H1 (cell line): ENCODE results near the gene MMP1. TPM values are rescaled to one million over a fixed set of nuclear protein-coding genes. Genes with fewer than 3 reads are reported as not detected.

ENCODE experiments used
- CTCF ChIA-PET: fragments of 300-600 bp; sonication (Branson Sonifier 250); formaldehyde crosslinking; loops from one replicate; lab custom pipeline; 2021; ENCODE audit not compliant: partially characterized antibody; lab: Charles Lee
- POLR2A ChIA-PET: fragments of 300-600 bp; sonication (Branson Sonifier 250); formaldehyde crosslinking; loops from one replicate; lab custom pipeline; 2021; ENCODE audit warnings: inconsistent platforms; ENCODE audit not compliant: partially characterized antibody; lab: Charles Lee
- DNase-seq, 2 experiments: peaks; one replicate each; pipeline versions ENCODE4 v3.0.0 to v3.0.0-alpha.2; 2010 to 2022; ENCODE audit warnings: low spot score in 2 of 2, low read depth in 1 of 2, mixed read lengths in 1 of 2
- FAIRE-seq: peaks from 2 replicates; lab custom pipeline; 2011; peaks lifted over from hg19 to GRCh38; lab: Jason Lieb, UNC
- H2AFZ ChIP-seq: 2 replicates; pipeline ENCODE4 v1.8.1; 2012; ENCODE audit warnings: low read length, inconsistent platforms
- H2AK5ac ChIP-seq: 2 replicates; pipeline ENCODE4 v1.6.1; 2013; ENCODE audit warnings: low read depth, low read length
- H2BK120ac ChIP-seq: replicated peaks from 2 replicates; pipeline ENCODE3; 2013; ENCODE audit warnings: low read depth, low read length, inconsistent platforms
- H2BK12ac ChIP-seq: 2 replicates; pipeline ENCODE4 v1.6.1; 2013; ENCODE audit warnings: low read depth, low read length
- H2BK15ac ChIP-seq: 2 replicates; pipeline ENCODE4 v1.6.1; 2013; ENCODE audit warnings: low read length
- H2BK20ac ChIP-seq: 2 replicates; pipeline ENCODE4 v1.6.1; 2013; ENCODE audit warnings: low read length
- H2BK5ac ChIP-seq: 2 replicates; pipeline ENCODE4 v1.6.1; 2013; ENCODE audit warnings: low read depth, low read length
- H3K14ac ChIP-seq: 2 replicates; pipeline ENCODE4 v1.6.1; 2013; ENCODE audit warnings: inconsistent platforms; ENCODE audit not compliant: insufficient read length
- H3K18ac ChIP-seq: 2 replicates; pipeline ENCODE4 v1.6.1; 2013; ENCODE audit warnings: low read length; ENCODE audit errors: extremely low read depth
- H3K23ac ChIP-seq: 2 replicates; pipeline ENCODE4 v1.6.1; 2013; ENCODE audit warnings: inconsistent platforms; ENCODE audit not compliant: insufficient read length
- H3K23me2 ChIP-seq: 2 replicates; pipeline ENCODE4 v1.6.1; 2013; ENCODE audit warnings: low read depth, low read length
- H3K27ac ChIP-seq: 2 replicates; pipeline ENCODE4 v1.6.1; 2011; ENCODE audit warnings: low read depth, low read length, inconsistent platforms
- H3K27me3 ChIP-seq, 4 experiments: replicated peaks in 1 of 4; 1 replicate in 1 of 4; 2 replicates in 3 of 4; pipeline versions ENCODE4 v1.6.1 to v1.8.1; 2011 to 2013; ENCODE audit warnings: low read length in 3 of 4, mild to moderate bottlenecking in 3 of 4, inconsistent platforms in 2 of 4, mixed read lengths in 2 of 4, moderate library complexity in 1 of 4; ENCODE audit not compliant: control insufficient read depth in 3 of 4, insufficient read depth in 3 of 4; ENCODE audit errors: extremely low read depth in 1 of 4
- H3K36me3 ChIP-seq, 4 experiments: 2 replicates each; pipeline versions ENCODE4 v1.6.1 to v1.8.1; 2011 to 2013; ENCODE audit warnings: mild to moderate bottlenecking in 4 of 4, low read length in 3 of 4, moderate library complexity in 2 of 4, control low read depth in 1 of 4, inconsistent platforms in 1 of 4; ENCODE audit not compliant: insufficient read depth in 4 of 4, control insufficient read depth in 2 of 4
- H3K4ac ChIP-seq: replicated peaks from 2 replicates; pipeline ENCODE3; 2013; ENCODE audit warnings: low read length, low read depth, mixed read lengths, inconsistent platforms; ENCODE audit not compliant: insufficient read length
- H3K4me1 ChIP-seq, 4 experiments: replicated peaks in 1 of 4; 1 replicate in 1 of 4; 2 replicates in 3 of 4; pipeline versions ENCODE4 v1.6.1 to v1.8.1; 2011 to 2013; ENCODE audit warnings: low read length in 3 of 4, inconsistent platforms in 2 of 4, mixed read lengths in 1 of 4; ENCODE audit not compliant: insufficient read depth in 4 of 4, control insufficient read depth in 3 of 4
- H3K4me2 ChIP-seq, 2 experiments: 2 replicates each; pipeline versions ENCODE4 v1.6.1 to v1.8.1; 2011 to 2013; ENCODE audit warnings: low read depth in 2 of 2, low read length in 2 of 2, control low read depth in 1 of 2, inconsistent platforms in 1 of 2, mild to moderate bottlenecking in 1 of 2; ENCODE audit not compliant: insufficient read depth in 1 of 2
- H3K4me3 ChIP-seq, 4 experiments: fragments of 200-600, 300-600 bp in 1 of 4; sonication (generic), shearing (Covaris generic), sonication (Bioruptor Twin) in 1 of 4; 2 replicates each; pipeline versions ENCODE4 v1.5.1 to v1.8.1; 2011 to 2016; ENCODE audit warnings: low read length in 4 of 4, low read depth in 3 of 4, control low read depth in 2 of 4, inconsistent platforms in 2 of 4, mild to moderate bottlenecking in 2 of 4, mixed read lengths in 1 of 4, moderate library complexity in 1 of 4; ENCODE audit not compliant: insufficient read depth in 2 of 4; ENCODE audit errors: extremely low read depth in 1 of 4
- H3K56ac ChIP-seq: replicated peaks from 2 replicates; pipeline ENCODE3; 2013; ENCODE audit warnings: low read depth, mild to moderate bottlenecking, mixed read lengths, low read length, inconsistent platforms; ENCODE audit not compliant: insufficient read length
- H3K79me1 ChIP-seq: 2 replicates; pipeline ENCODE4 v1.6.1; 2013; ENCODE audit warnings: low read depth, low read length, control low read depth
- H3K79me2 ChIP-seq, 2 experiments: 2 replicates each; pipeline versions ENCODE4 v1.6.1 to v1.8.1; 2012 to 2013; ENCODE audit warnings: low read length in 2 of 2, mild to moderate bottlenecking in 2 of 2, inconsistent platforms in 1 of 2; ENCODE audit not compliant: insufficient read depth in 2 of 2, control insufficient read depth in 1 of 2
- H3K9ac ChIP-seq, 4 experiments: replicated peaks in 1 of 4; 1 replicate in 1 of 4; 2 replicates in 3 of 4; pipeline versions ENCODE4 v1.6.1 to v1.8.1; 2011 to 2013; ENCODE audit warnings: low read depth in 3 of 4, low read length in 3 of 4, control low read depth in 2 of 4, mild to moderate bottlenecking in 2 of 4, moderate library complexity in 2 of 4, inconsistent platforms in 1 of 4; ENCODE audit errors: extremely low read depth in 1 of 4
- H3K9me3 ChIP-seq, 2 experiments: 2 replicates each; pipeline versions ENCODE4 v1.6.1 to v1.8.1; 2012 to 2013; ENCODE audit warnings: mild to moderate bottlenecking in 2 of 2, moderate library complexity in 2 of 2, control low read depth in 1 of 2, inconsistent platforms in 1 of 2, low read depth in 1 of 2, low read length in 1 of 2, mixed read lengths in 1 of 2; ENCODE audit not compliant: insufficient read depth in 2 of 2
- H4K20me1 ChIP-seq, 2 experiments: replicated peaks in 1 of 2; 2 replicates each; pipeline versions ENCODE3 to v1.8.1; 2011 to 2013; ENCODE audit warnings: inconsistent platforms in 2 of 2, low read length in 2 of 2, mild to moderate bottlenecking in 1 of 2; ENCODE audit not compliant: insufficient read depth in 2 of 2, control insufficient read depth in 1 of 2
- H4K5ac ChIP-seq: 2 replicates; pipeline ENCODE4 v1.6.1; 2013; ENCODE audit warnings: low read length, low read depth, mixed read lengths, inconsistent platforms; ENCODE audit not compliant: insufficient read length
- H4K8ac ChIP-seq: 2 replicates; pipeline ENCODE4 v1.8.0; 2013; ENCODE audit warnings: mild to moderate bottlenecking, moderate library complexity, low read length, inconsistent platforms; ENCODE audit not compliant: insufficient read depth; ENCODE audit errors: extremely low read depth
- H4K91ac ChIP-seq: replicated peaks from 2 replicates; pipeline ENCODE3; 2013; ENCODE audit warnings: low read length, mixed read lengths, inconsistent platforms; ENCODE audit not compliant: insufficient read length
- SIRT6 ChIP-seq: IDR thresholded peaks from one replicate; pipeline ENCODE4 v1.7.1; 2012; ENCODE audit warnings: low read length, inconsistent platforms
- SP1 ChIP-seq: IDR thresholded peaks from 2 replicates; pipeline ENCODE4 v1.6.1; 2011; ENCODE audit warnings: low read depth, low read length
- SUZ12 ChIP-seq: fragments of 200-600 bp; sonication (generic); IDR thresholded peaks from 2 replicates; pipeline ENCODE4 v1.6.1; 2012; ENCODE audit warnings: mild to moderate bottlenecking, inconsistent platforms, low read length, moderate library complexity, mixed read lengths
- TEAD4 ChIP-seq: IDR thresholded peaks from 2 replicates; pipeline ENCODE4 v1.6.1; 2012; ENCODE audit warnings: low read depth, low read length, inconsistent platforms, mixed read lengths
- WGBS, 2 experiments: shearing (Covaris generic) in 1 of 2; methylation state at CpG; one replicate each; pipeline versions ENCODE4 v1.1.6 to v1.1.7; 2013 to 2015; ENCODE audit warnings: low lambda C conversion rate in 2 of 2, mixed read lengths in 2 of 2, inconsistent platforms in 1 of 2, low coverage in 1 of 2, missing lambda C conversion rate in 1 of 2; ENCODE audit not compliant: insufficient replicate concordance in 2 of 2, insufficient coverage in 1 of 2, insufficient read length in 1 of 2; ENCODE audit errors: extremely low coverage in 1 of 2, missing lambda C conversion rate in 1 of 2; 5-methylcytosine and 5-hydroxymethylcytosine counted together
- polyA plus RNA-seq, 7 experiments: library from polyadenylated mRNA; depleted of rRNA in 3 of 7; stranded (reverse) in 5 of 7; unstranded in 2 of 7; fragments of >200 nt in 5 of 7; fragments of 200-250 nt in 2 of 7; gene quantifications; 1 replicate in 5 of 7; 2 replicates in 1 of 7; 4 replicates in 1 of 7; pipeline versions ENCODE4 v1.2.1 to v1.2.3, GENCODE V29; 2011 to 2013; ENCODE audit warnings: missing spikeins in 2 of 7, mixed read lengths in 2 of 7
- total RNA-seq: library from RNA; stranded (reverse); fragmentation: NEBNext Ultra II Directional; extraction: Animal tissue kit (Norgen Biotek cat#: 25700); gene quantifications from 2 replicates; pipeline ENCODE4 v1.2.1, GENCODE V29; 2021

The MMP1 gene
- total and polyA plus RNA-seq, 2 of the 8 experiments (the other 6 are each of a cell fraction or from before 2014, with no cell fraction given) = not detected

DNA sequence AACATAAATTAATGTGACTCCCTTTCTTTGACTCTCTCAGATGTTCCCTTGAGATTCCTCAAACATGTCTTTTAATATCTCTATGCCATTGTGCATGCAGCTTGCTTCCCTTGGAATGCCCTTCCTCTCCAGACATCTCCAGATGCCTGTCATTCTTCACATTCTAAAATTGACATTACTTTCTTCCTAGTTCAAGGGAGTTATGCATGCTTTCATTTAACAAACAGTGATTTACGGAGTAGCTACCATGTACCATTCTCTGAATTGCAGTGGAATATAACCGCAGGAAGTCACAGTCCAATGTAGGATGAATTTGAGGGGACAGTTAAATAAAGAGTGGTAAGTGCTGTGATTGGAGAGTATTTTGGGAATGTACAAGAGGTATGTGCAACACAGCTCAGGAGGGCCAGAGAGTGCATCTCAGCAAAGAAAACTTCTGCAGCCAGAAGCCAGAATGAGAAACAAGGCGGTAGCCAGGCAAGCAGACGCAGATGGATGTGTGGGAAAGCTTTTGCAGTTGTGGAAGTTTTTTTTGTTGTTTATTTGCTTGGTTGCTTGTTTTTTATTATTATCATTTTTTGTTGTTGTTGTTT is 36.2 kb downstream of the MMP1 start:
- H3K56ac ChIP-seq = no peak overlapping the region
- no peak overlapping the region for H2AFZ ChIP-seq
- H3K79me2 ChIP-seq = no peaks in the 10 kb centered on the region
- H3K14ac ChIP-seq = no peak overlapping the region
- H3K4me2 ChIP-seq = no peak overlapping the region
- H3K27ac ChIP-seq = no peak overlapping the region
- no peaks in the 10 kb centered on the region for H3K9me3 ChIP-seq
- no peak overlapping the region for H3K4ac ChIP-seq
- H3K23me2 ChIP-seq = no peaks in the 10 kb centered on the region
- H3K27me3 ChIP-seq = peaks cover 0 to 1% (median 0%) of the 10 kb centered on the region in 4 experiments; a peak in 1 of 7 replicates
- H3K79me1 ChIP-seq = no peaks in the 10 kb centered on the region
- H3K4me1 ChIP-seq = peaks cover 0 to 4% (median 1%) of the 10 kb centered on the region in 4 experiments; a peak in 1 of 7 replicates
- H2BK12ac ChIP-seq = no peak overlapping the region
- H2BK20ac ChIP-seq = no peak overlapping the region
- ChIA-PET CTCF (interaction anchor here (1.0 to 3.8 kb wide), 5 partner anchors 10 to 33 kb away, joined by 3 to 22 read pairs (median 5); partner anchors contain the start of gene MMP10), POLR2A (interaction anchor here (0.7 kb wide), 1 partner anchor 81 kb away, joined by 4 read pairs; no protein-coding TSS in a partner anchor)
- H4K20me1 ChIP-seq = no peaks in the 10 kb centered on the region
- H3K36me3 ChIP-seq = no peaks in the 10 kb centered on the region
- no peak overlapping the region for H3K4me3 ChIP-seq
- WGBS, 2 experiments = 89% methylated on average over 4 of the region's 4 CpGs; no CpG with 5 or more reads in 1 of the 2 experiments
- no peak overlapping the region for H3K23ac ChIP-seq
- no peak overlapping the region for H3K18ac ChIP-seq
- FAIRE-seq = no peak
- H2AK5ac ChIP-seq = no peak overlapping the region
- H2BK120ac ChIP-seq = no peak overlapping the region
- no peak overlapping the region for H2BK5ac ChIP-seq
- no peak overlapping the region for H4K91ac ChIP-seq
- H2BK15ac ChIP-seq = no peak overlapping the region
- no peak overlapping the region for H3K9ac ChIP-seq
- H4K5ac ChIP-seq = no peak overlapping the region
- no peak for DNase-seq
- H4K8ac ChIP-seq = no peak overlapping the region
- TF ChIP-seq SIRT6 (no peak), TEAD4 (peak; percentile 69; the same call in 1 of the 2 replicates), SP1 (no peak), SUZ12 (no peak)
